ENCODE results near the gene ANKK1. TPM values are rescaled to one million over a fixed set of nuclear protein-coding genes. Genes with fewer than 3 reads are reported as not detected.

Gene ANKK1
- total RNA-seq, 3 donors from 2014 or later (not counting 1 experiment from before 2014, with no cell fraction given), result 0.40 to 0.93 (median 0.73) TPM

DNA sequence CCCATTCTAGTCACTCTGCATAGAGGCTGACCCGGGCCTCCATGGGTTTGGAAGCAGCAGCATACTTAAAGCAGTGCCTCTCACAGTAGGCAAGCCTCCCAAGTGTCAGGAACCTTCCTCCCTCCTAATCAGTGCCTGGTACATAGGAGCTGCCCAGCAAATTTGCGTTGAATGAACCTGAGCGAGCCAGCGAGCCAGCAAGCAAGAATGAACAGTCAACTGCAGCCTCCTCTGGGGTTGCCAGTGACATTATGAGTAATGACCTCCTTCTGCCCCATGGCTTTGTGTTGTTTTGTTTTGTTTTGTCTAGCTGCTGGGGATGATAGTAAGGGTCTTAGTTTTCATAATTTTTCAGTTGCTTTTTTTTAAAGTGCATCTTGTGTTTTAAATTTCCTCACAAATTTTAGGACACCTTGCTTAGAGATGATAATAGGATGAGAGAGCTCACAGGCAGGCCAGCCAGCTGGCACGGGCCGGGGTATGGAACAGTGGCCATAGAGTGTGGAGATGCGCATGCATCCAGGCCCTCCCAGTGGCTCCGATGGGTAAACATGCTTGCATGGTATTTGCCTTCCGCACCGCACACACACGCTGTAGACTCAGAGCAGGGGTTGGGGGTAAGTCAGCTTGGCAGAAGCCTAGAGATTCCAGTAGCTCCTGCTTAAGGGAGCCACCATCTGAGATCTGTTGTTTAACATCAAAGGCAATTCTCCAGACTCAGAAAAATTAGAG is 37.1 kb upstream of the ANKK1 start:
- DNase-seq (no peak), ATAC-seq (no peak)
- Mint-ChIP-seq H3K27me3 (ENCODE audit: low read depth in 2 of 2) (no peaks in the 10 kb centered on the region), H3K4me1 (peaks cover 0 to 5% of the 10 kb centered on the region in 2 donors), H3K36me3 (peaks cover 15% of the 10 kb centered on the region), H3K4me3 (no peak overlapping the region), H3K27ac (no peak overlapping the region), H3K9me3 (peaks cover 0 to 2% of the 10 kb centered on the region in 2 donors)
- H3K27me3 ChIP-seq (ENCODE audit: control insufficient read depth, insufficient read depth, low read length), result no peaks in the 10 kb centered on the region
- peaks cover 3% of the 10 kb centered on the region for H3K36me3 ChIP-seq (ENCODE audit: control insufficient read depth, insufficient read depth, low read length)
- 96% methylated on average over 11 of the region's 11 CpGs for WGBS (ENCODE audit: insufficient coverage)
- intact Hi-C loops (cut with micrococcal nuclease), result no loop called here
- no peak overlapping the region for H3K4me3 ChIP-seq (ENCODE audit: low read length)
- no peak overlapping the region for H3K27ac ChIP-seq (ENCODE audit: low read length)
- no peaks in the 10 kb centered on the region for H3K4me1 ChIP-seq (ENCODE audit: control insufficient read depth, insufficient read depth, low read length)
- no peak for TF ChIP-seq CTCF (IDR thresholded peaks at IDR 0.05)
- H3K9me3 ChIP-seq (ENCODE audit: control insufficient read depth, insufficient read depth, low read length), result no peaks in the 10 kb centered on the region

DNA sequence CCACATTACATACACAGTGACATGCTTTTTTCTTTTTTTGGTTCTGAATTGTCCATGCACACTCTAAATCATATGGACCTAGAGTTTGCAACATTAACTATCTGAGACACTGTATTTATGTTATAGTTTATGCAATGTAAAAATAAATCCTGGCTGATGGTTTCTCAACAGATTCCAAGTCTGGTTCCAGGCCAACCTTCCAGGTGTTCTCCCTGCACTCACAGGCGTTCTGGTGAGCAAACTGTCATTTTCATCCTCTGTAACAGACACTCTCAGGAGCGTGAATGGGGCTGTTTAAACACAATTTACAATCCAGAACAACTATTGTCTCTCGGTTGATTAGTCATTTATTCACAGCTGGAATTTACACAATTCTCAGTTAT is 36.5 kb upstream of the ANKK1 start:
- TF ChIP-seq CTCF (IDR thresholded peaks at IDR 0.05), result no peak
- DNase-seq (no peak), ATAC-seq (no peak)
- no peaks in the 10 kb centered on the region for H3K27me3 ChIP-seq (ENCODE audit: control insufficient read depth, insufficient read depth, low read length)
- Mint-ChIP-seq H3K27me3 (ENCODE audit: low read depth in 2 of 2) (no peaks in the 10 kb centered on the region), H3K9me3 (peaks cover 2 to 3% of the 10 kb centered on the region in 2 donors), H3K4me1 (peaks cover 0 to 5% of the 10 kb centered on the region in 2 donors), H3K36me3 (peaks cover 21% of the 10 kb centered on the region), H3K27ac (no peak overlapping the region), H3K4me3 (no peak overlapping the region)
- peaks cover 5% of the 10 kb centered on the region for H3K36me3 ChIP-seq (ENCODE audit: control insufficient read depth, insufficient read depth, low read length)
- no peaks in the 10 kb centered on the region for H3K9me3 ChIP-seq (ENCODE audit: control insufficient read depth, insufficient read depth, low read length)
- intact Hi-C loops (cut with micrococcal nuclease), result no loop called here
- H3K4me1 ChIP-seq (ENCODE audit: control insufficient read depth, insufficient read depth, low read length), result no peaks in the 10 kb centered on the region
- no peak overlapping the region for H3K4me3 ChIP-seq (ENCODE audit: low read length)
- 87% methylated on average over 3 of the region's 3 CpGs for WGBS (ENCODE audit: insufficient coverage)
- H3K27ac ChIP-seq (ENCODE audit: low read length), result no peak overlapping the region

- no peak overlapping the region for H3K27ac ChIP-seq (ENCODE audit: low read length)
- no peaks in the 10 kb centered on the region for H3K4me1 ChIP-seq (ENCODE audit: control insufficient read depth, insufficient read depth, low read length)
- H3K9me3 Mint-ChIP-seq, result peaks cover 2 to 7% of the 10 kb centered on the region in 2 donors
- H3K27me3 ChIP-seq (ENCODE audit: control insufficient read depth, insufficient read depth, low read length), result no peaks in the 10 kb centered on the region
- peaks cover 25% of the 10 kb centered on the region for H3K36me3 Mint-ChIP-seq
- H3K9me3 ChIP-seq (ENCODE audit: control insufficient read depth, insufficient read depth, low read length), result no peaks in the 10 kb centered on the region
- H3K4me1 Mint-ChIP-seq, result peaks cover 0 to 5% of the 10 kb centered on the region in 2 donors
- TF ChIP-seq CTCF (IDR thresholded peaks at IDR 0.05), result no peak
- ATAC-seq (no peak), DNase-seq (no peak)
- no peaks in the 10 kb centered on the region for H3K27me3 Mint-ChIP-seq (ENCODE audit: low read depth in 2 of 2)
- H3K27ac Mint-ChIP-seq, result no peak overlapping the region
- H3K4me3 Mint-ChIP-seq, result no peak overlapping the region
- intact Hi-C loops (cut with micrococcal nuclease), result no loop called here
- 95% methylated on average over 4 of the region's 4 CpGs for WGBS (ENCODE audit: insufficient coverage)
- H3K36me3 ChIP-seq (ENCODE audit: control insufficient read depth, insufficient read depth, low read length), result peaks cover 8% of the 10 kb centered on the region
- H3K4me3 ChIP-seq (ENCODE audit: low read length), result no peak overlapping the region
Observed at GRCh38 chr11:113351480-113351879, 36.1 kb upstream of the ANKK1 start.

- WGBS (ENCODE audit: insufficient coverage), result 88% methylated on average over 3 of the region's 3 CpGs
- Histone ChIP-seq H3K4me3 (ENCODE audit: low read length) (no peak overlapping the region), H3K36me3 (ENCODE audit: control insufficient read depth, insufficient read depth, low read length) (peaks cover 17% of the 10 kb centered on the region), H3K27me3 (ENCODE audit: control insufficient read depth, insufficient read depth, low read length) (no peaks in the 10 kb centered on the region), H3K4me1 (ENCODE audit: control insufficient read depth, insufficient read depth, low read length) (no peaks in the 10 kb centered on the region), H3K27ac (ENCODE audit: low read length) (no peak overlapping the region), H3K9me3 (ENCODE audit: control insufficient read depth, insufficient read depth, low read length) (no peaks in the 10 kb centered on the region)
- Mint-ChIP-seq H3K9me3 (peaks cover 2 to 10% of the 10 kb centered on the region in 2 donors), H3K27ac (no peak overlapping the region), H3K27me3 (ENCODE audit: low read depth in 2 of 2) (no peaks in the 10 kb centered on the region), H3K4me3 (no peak overlapping the region), H3K36me3 (peaks cover 44% of the 10 kb centered on the region), H3K4me1 (peaks cover 0 to 5% of the 10 kb centered on the region in 2 donors)
- ATAC-seq (no peak), DNase-seq (no peak)
- intact Hi-C loops (cut with micrococcal nuclease), result no loop called here
- no peak for TF ChIP-seq CTCF (IDR thresholded peaks at IDR 0.05)
Observed at GRCh38 chr11:113356203-113356602, 31.4 kb upstream of the ANKK1 start.
